DMS153 treated with DMSO at 0.1 percent for 48 hours (cell line): Measurements from ENCODE around the gene MOB3B.
A peak's percentile ranks its signal among the peaks of the same experiment; 100 is the strongest.

Experiments used
- DNase-seq: peaks from one replicate; lab custom pipeline; 2025; ENCODE audit not compliant: unreplicated experiment; lab: John Stamatoyannopoulos, UW

Gene MOB3B

DNA sequence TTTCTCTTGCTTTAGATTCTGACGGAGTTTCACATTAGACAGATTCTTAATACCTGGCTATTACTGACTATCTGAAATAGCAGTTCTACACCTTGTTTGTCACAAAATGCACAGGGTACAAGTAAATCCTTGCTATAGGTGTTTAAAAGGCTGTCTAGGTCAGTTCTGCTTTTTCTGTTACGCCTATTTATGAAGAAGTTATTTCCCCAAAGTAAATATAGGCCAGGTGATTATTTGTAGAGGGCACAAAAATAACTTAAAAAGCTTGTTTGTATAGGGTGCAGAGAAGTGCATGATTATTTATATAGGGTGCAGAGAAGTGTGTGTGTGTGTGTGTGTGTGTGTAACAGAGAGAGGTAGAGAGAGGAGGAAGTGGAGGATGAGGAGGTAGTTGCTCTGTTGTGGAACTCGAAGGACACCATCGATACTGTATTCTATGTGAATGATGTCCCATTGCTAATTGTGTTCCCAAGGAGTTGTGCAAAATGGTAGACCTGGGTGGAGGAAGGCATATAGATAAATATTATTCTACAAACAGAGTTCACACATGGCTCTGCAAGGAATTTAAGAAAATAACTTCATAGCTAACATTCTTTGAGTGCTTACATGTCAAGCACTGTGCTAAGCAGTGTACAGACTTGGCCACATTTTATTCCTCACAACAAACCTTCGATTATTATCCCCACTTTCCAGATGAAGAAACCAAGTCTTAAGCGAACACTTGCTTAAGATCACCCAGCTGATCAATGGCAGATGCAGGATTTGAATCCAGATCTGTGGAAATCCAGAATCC lies 136.4 kb downstream of the MOB3B start:
- no peak for DNase-seq

DNA sequence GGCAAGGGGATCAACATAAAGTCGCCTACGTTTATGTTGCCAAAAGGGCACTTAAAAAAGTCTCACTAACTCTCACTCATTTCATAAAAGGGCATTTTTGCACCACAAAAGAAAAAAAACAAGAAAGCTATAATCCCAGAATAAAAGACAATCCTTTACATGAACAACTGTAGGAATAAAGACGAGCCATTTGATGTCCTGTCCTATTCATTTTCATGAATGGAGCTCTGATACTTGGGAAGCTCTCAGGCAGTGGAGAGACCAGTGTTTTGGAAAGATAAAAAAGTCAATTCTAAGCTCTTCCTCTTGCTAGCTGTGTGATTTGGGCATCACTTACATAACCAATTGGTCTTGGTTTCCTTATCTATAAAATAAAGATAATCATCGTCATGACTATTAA lies 137.2 kb downstream of the MOB3B start:
- DNase-seq: no peak

DNA sequence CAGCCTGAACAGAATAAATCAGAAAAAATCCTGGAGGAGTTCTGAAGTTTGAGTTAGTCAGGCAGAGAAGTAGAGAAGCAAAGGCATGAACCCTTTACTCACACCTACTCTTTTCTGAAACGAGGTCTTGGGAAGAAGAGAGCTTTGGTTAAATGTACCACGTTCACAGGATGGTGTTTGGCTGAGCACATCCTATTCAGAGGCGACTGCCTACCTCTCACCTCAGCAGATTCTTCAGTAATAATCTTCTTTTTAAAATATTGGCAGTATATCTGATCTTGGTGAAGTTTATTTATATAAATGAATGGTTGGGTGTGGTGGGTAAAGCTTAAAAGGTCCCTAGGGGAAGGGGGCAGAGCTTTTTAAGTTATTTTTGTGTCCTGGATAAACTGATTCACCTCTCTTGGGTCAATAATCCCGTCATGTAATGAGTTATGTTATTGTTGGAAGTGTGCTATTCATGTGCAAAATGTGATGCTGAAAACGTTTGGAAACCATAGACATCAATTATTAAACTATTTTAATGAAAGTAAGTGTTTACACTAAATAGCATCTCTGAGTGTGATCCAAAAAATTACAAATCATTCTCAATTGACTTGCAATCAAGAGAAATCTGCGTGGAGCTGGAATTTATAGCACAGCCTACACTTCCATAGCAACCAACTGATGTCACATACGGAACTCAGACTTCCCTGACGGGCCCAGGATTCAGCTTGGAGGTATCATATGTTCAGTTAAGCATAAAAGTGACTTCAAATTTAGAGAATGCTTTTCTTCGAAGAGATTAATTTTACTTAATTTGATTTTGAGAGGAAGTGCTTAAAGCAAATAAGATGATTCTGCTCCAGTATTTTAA lies 138.3 kb downstream of the MOB3B start:
- no peak for DNase-seq

DNA sequence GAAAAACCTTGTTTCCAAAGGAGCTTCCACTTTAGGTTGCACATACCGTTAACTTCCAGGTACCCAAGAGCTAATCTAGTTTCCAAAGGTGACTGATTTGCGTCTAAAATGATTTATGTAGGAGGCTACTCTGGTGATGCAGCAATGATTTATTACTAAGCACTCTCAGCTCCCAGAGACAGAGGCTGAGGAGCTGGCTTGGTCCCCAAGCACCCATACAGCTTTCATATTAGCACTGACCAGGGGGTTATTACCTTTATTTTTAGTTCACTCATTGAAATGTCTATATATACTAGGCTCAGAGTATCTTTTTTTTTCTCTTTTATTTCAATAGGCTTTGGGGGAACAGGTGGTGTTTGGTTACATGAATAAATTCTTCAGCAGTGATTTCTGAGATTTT lies 141.5 kb downstream of the MOB3B start:
- DNase-seq: no peak

DNA sequence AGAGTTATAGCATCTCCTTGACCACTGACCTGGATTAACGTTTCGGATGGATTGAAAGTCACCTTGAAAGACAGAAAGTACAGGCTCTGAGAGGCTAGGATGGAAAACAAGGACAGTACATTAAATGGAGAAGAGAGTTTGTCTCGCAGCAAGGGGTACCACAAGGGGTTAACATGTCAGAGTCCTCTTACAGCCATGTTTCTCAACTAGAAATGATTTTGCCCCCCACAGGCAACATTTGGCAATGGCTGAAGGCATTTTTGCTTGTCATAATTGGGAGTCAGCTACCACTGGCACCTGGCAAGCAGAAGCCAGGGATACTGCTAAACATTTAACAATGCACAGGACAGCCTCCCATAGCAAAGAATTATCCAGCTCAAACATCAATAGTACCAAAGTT lies 141.9 kb downstream of the MOB3B start:
- no peak for DNase-seq

DNA sequence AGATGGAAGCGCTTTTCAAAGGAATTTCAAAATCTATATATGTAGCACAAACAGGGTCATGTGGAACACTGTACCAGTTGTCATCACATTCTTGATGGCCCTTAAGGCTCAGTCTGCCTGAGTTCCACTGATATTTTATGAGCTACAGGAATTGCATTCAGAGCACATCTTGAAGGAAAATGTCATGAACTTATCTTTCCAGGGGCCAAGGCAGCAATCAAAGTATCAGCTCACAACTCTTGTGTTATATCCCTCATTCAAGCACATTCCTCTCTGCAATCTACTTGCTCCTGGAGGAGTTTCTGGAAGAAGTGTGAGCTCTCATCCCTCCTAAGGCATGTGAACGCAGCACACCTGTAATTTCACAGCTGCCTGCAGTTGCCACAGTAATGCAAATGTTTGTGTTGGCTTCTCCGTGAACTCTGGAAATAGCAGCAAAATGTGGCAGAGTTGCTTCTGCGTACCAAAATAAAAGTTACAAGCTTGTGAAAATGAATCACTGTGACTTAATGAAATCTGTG lies 143.0 kb downstream of the MOB3B start:
- no peak for DNase-seq

DNA sequence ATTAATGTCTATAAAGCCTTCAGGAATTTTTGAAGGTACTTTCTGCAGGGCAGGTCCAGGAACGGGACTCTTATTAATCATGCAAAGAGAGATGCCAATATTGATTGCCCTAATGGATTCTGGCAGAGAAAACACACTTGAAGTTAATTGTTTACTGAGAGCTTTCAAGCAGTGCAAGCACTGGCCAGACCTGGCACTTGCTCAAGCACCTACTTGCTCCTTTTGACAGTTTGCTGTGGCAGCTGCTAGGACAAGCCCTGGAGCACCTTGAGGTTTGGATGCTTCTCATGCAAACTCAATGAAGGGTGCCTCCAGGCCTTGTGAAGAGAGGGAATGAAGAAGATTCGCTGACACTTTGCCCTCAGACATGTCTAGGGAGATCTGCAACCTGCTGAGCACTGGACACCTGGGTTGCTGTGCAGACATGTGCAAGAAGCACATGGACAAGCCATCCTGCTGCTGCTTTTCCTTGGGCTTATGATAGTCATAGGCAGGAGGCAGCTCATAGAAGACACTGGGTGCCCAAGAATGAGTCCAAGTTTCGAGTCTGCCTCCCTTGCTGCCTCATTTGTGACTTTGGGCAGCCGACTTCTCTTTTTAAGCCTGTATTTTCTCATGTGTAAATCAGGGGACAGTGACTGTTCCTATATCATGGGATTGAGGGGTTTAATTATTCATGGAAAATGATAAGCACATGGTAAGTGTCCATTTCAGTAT lies 143.8 kb downstream of the MOB3B start:
- DNase-seq: no peak

DNA sequence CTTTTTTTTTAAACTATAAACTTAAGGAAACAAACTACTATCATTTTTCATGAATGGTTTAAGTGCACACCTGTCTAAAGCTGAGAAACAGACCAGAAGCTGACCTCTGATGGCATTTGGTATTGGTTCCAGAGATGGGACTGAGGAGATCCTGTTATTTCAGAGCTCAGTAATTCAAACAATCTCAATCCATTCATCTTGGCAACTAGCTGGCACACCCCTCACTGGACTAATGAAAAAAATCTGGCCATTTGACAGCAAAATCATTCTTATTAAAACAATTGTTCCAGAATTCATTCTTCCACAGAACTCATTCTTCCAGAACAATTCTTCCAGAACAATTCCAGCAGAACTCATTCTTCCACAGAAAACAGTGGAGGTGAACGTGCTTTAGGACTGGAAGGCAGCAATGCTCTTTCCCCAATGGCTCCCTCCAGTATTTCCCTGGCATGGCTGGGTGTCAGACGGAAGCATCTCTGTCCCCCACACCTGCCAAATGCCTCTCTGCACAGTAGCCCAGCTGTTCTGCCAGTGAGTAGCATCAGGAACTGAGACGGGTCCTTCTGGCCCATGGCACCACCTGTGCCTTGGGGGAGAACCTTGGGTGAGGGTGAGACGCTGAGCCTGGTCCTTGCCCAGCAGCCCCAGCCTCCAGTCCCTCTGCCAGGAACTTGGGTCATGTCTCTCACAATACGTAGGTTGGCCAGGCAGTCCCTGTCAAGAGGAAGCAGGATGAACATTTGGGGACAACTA lies 145.2 kb downstream of the MOB3B start:
- DNase-seq: no peak

DNA sequence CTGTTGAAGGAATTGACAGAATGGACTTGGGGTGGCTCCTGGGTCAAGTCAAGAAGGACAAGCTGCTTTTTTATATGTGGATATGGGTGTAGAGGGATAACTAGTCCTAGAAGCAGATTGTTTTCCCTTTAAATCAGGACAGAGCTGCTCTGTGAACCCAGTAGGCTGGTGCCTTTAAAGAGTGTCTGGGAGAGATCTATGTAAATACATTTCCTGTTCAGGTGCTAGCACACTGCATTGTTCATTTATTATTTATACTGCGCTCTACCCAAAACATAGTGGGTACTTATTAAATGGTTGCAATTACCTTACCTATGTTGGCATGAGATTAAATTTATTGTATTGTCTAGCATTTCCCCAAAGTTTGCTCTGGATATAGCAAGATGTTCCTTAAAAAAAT lies 146.1 kb downstream of the MOB3B start:
- DNase-seq: peak; percentile 28

DNA sequence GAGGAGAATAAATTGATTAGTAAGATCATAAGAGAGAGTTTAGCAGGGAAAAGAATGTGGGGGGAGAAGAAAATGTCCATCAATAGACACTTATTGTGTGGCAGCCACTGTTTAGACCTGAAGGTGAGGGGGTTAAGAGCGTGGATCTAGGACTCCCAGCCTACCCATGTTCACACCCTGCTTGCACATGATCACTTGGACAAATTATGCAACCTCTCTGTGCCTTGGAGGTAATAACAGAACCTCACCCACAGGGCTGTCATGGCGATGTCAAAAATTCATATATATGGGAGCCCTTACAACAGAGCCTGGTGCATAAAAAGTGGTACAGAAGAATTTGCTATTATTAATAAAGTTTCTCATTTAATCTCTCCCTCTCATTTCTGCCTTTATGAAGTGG lies 146.6 kb downstream of the MOB3B start:
- no peak for DNase-seq

DNA sequence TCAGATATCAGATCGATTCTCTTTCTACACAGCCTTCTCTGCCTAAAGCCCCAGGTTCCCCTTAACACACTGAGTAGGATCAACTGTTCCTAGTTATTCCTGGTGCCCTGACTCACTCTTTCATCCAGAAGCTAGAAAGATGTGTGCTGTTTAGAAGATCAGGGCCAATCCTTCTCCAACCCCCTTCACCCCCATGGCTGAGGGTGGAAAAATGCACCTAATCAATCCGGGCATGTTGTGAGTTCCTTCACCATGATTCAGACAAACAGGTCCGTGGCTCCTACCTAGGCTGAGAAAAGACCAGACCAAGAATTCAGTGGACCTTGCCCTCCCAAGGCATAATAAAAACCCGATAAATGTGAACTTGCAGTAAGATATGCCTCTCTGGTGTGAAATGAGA lies 147.3 kb downstream of the MOB3B start:
- no peak for DNase-seq

DNA sequence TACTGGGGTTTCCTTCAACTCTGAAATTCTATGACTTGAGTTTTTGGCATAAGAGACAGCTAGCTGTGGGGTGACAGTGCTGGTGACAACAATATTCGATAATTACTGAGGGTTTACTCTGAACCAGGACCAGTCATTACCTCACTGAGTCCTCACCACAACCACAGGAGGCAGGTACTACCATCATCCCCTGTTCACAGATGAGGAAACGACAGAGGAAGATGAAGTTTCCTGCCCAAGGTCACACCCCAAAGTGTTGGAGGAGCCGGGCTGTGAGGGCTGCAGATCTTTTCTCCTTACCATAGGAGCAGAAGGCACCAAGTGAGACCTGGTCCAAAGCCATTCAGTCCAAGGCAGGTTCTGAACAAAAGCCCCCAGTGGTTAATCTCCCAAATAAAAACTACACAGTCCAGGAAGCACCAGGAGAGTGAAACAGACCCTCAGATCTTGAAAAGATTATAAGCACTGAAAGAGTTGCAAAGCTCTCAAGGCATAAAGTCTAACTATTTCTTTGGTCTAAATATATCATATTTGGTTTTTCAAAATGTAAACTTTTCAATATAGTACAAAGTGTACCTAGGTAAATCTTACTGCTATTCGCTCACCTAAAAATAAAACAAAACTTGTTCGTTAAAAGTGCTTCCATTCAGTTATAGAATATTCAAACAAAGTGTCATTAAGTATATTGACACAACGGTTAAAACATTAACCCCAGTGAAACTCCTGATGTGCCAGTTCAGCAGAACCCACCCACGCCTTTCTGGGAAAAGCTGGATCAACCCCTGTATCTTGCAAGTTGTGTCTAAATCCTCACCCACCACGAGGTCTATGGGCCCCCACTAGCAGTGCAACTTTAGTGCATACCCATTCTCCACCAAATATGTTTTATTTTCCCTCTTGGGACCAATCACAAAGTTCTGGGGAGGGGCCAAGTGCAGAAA lies 150.0 kb downstream of the MOB3B start:
- DNase-seq: no peak

DNA sequence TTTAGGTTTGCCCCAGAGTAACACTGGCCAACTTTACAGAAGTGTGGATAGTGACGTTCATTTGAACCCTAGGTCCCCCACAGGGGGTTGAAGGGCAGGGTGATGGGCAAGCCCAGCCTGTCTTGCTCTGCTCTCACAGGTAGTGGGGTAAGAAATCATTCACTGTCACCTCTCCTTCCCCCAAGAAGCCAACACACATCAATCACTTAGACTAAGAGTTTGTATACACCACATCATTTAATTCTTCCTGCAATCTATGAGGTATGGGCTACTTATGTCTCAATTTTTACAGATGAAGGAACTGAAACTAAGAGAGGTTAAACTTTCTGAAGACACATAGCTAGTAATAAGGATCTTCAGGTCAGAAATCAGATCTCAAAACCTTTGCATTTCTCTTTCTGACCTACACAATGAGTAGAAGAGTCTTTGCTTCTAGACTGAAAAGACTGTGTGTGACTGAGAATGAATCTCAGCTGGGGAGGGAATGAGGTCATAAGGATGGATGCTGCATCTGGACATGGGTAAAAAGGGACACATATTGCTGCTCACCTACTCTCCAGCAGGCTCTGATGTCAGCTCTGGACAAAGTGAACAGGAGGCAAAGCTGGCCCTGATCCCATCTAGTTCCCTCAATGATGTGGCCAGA lies 151.7 kb downstream of the MOB3B start:
- no peak for DNase-seq

DNA sequence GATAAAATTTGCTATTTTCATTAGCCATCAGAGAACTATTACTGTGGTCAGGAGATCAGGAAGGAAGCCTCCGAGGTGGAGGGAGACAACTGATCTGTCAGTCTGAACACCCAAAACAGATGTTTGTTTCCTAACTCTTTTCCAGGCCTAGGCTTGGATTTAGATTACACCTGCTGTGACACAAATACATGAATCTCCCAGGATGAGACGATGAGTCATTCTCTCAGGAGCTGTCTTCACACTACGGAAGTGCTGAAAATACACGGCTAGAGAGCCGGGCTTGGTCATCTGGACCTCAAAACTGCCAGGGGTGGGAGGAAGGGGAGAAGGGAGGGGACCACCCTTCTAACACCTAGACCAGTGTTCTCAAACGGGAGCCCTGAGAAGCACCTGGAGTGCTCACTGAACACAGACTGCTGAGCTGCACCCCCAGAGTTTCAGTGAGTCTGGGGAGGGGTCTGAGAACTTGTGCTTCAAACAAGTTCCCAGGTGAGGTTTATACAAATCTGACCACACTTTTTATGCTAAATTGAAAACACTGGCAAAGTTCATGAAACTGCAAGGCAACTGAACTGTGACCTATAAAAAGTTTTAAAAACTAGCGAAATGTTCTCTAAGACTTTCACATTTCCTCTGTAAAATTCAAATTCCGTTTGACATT lies 152.3 kb downstream of the MOB3B start:
- no peak for DNase-seq

DNA sequence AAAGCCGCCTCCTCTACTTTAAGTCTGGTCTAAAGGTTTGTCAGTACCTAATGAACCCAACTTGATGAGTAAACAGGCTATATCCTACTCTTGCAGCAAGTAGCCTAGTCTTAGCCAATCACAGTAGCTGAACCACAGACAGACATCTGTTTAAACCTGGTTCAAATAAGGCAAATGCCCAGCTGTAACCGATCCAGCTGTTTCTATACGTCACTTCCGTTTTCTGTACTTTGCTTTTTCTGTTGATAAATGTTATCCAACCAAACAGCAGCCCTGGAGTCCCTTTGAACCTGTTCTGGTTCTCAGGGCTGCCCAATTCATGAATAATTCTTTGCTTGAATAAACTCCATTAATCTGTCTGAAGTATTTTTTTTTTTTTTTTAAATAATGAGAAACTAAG lies 155.8 kb downstream of the MOB3B start:
- no peak for DNase-seq

DNA sequence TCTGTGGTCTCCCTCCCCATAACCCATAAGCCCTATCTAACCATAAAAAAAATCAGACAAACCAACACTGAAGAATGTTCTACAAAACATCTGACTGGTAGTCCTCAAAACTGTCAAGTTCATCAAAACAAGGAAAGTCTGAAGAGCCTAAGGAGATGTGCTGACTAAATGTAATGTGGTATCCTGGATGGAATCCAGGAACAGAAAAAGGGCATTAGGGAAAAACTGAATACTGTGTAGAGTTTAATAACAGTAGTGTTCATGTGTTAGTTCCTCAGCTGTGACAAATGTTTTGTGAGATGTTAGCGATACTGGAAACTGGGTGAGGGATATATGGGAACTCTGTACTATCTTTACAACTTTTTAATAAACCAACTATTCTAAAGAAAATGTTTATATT lies 157.0 kb downstream of the MOB3B start:
- DNase-seq: no peak

DNA sequence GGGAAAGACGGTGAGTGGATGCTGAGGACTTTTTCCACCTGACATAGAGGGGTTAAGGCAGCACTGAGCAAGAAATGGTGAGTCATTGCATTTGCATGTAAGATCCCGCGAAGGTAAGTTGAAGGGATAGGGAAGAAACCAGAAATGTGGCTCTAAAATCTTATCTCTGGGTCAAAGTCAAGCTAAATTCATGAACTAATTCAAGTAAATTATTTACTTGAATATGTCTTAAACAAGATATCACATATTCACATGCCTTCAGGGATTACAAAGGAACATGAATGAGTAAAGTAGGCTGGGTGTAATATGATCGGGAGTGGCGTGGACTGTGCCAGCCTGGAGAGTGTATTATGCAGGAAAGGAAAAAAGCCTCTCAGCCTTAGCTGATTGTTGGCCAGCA lies 158.2 kb downstream of the MOB3B start:
- no peak for DNase-seq

DNA sequence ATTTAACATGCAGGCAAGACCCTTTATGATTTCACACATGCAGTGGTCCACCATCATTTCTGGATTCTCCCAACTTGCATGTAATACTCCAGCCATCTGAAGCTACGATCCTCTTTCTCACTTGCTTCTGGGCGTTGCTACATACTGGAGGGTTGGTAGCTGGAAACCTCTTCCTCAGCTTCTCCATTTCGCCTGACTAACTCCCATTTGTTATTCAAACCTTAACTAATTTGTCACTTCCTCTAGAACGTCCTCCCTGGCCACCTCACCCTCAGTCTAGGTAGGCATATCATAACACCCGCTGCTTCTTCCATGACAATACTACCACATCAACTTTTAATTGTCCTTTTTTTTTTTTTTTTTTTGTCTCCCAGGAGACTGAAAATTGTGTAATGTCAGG lies 160.0 kb downstream of the MOB3B start:
- no peak for DNase-seq
